Heart right ventricle (tissue), 16 donors: Measurements from ENCODE around the gene ABR. TPM values are rescaled to one million over a fixed set of nuclear protein-coding genes. Genes with fewer than 3 reads are reported as not detected.

ENCODE experiments used
- ATAC-seq, 8 donors: fragments of 200-7000 bp; cut with Tn5 transposase; one replicate each; pipeline ENCODE4 v1.9.1; 2020; ENCODE audit warnings: mild to moderate bottlenecking in 8 of 8, moderate library complexity in 8 of 8, moderate number of reproducible peaks in 1 of 8
- DNase-seq, 2 donors: peaks; one replicate each; pipeline ENCODE4 v3.0.0-alpha.2; 2020
- H3K27ac ChIP-seq, 10 donors: fragments of 200-600 bp; sonication (generic) in 2 of 10; one replicate each; pipeline versions ENCODE4 v1.5.0 to v1.8.0; 2020 to 2022; ENCODE audit warnings: mild to moderate bottlenecking in 3 of 10
- H3K27me3 ChIP-seq, 7 donors: fragments of 200-600 bp; one replicate each; pipeline ENCODE4 v1.8.0; 2021 to 2022; ENCODE audit warnings: mild to moderate bottlenecking in 2 of 7
- H3K36me3 ChIP-seq, 9 donors: fragments of 200-600 bp; sonication (generic) in 1 of 9; one replicate each; pipeline versions ENCODE4 v1.5.0 to v1.8.0; 2020 to 2022; ENCODE audit warnings: mild to moderate bottlenecking in 2 of 9
- H3K4me1 ChIP-seq, 9 donors: fragments of 200-600 bp; sonication (generic) in 1 of 9; one replicate each; pipeline versions ENCODE4 v1.5.0 to v1.8.0; 2020 to 2022; ENCODE audit warnings: mild to moderate bottlenecking in 4 of 9
- H3K4me3 ChIP-seq, 10 donors: fragments of 200-600 bp; sonication (generic) in 2 of 10; one replicate each; pipeline versions ENCODE4 v1.5.0 to v1.8.0; 2020 to 2022; ENCODE audit warnings: mild to moderate bottlenecking in 7 of 10, moderate library complexity in 2 of 10
- H3K9me3 ChIP-seq, 11 donors: fragments of 200-600 bp in 10 of 11; sonication (generic) in 2 of 11; one replicate each; pipeline versions ENCODE4 v1.5.0 to v1.8.0; 2013 to 2022; ENCODE audit warnings: mild to moderate bottlenecking in 2 of 11, control low read depth in 1 of 11, moderate library complexity in 1 of 11
- WGBS, 2 donors: extraction: QIAGEN DNeasy Blood & Tissue Kit; methylation state at CpG; one replicate each; pipeline ENCODE4 v1.1.7; 2013; ENCODE audit warnings: inconsistent platforms in 1 of 2; 5-methylcytosine and 5-hydroxymethylcytosine counted together
- intact Hi-C, 10 donors: fragments of 100-400 bp; cut with DNase I; formaldehyde crosslinking; loops; one replicate each; pipeline versions ENCODE4 v1.11.1 to v1.14.2; 2022
- polyA plus RNA-seq, 2 donors: library from polyadenylated mRNA; stranded (reverse); fragments of 200-250 nt; gene quantifications; one replicate each; pipeline ENCODE4 v1.2.3, GENCODE V29; 2013
- total RNA-seq, 10 donors: library from RNA; stranded (reverse); fragmentation: NEBNext Ultra II Directional in 3 of 10; extraction: Animal tissue kit (Norgen Biotek cat#: 25700) in 3 of 10; gene quantifications; one replicate each; pipeline versions ENCODE4 v1.2.1 to v1.2.4, GENCODE V29; 2021 to 2023
- TF ChIP-seq, protein P1 (sequence below), 9 donors: fragments of 200-600 bp; sonication (generic) in 2 of 9; IDR thresholded peaks; one replicate each; pipeline versions ENCODE4 v1.5.0 to v1.8.0; 2021 to 2022; ENCODE audit warnings: antibody characterized with exemption in 9 of 9, mild to moderate bottlenecking in 5 of 9, moderate library complexity in 1 of 9
- donor health status: Arrhythmogenic right ventricular cardiomyopathy.
- donor health status: ischemic (EF 13 %, LVEDD 7.1; RV severe dilation, severe dysfunction).
- donor health status: healthy with polysubstance abuse.
- donor health status: DM: no; HTN: yes; CAD: no.
- donor health status: DM: no; HTN: no; CAD: no.
- donor health status: ischemic (EF 25% LVEDD 6.9; RV normal size, moderate dysfunction).
- donor health status: ischemic (EF 25% LVEDD 5.7; RV mildly dilated, moderate dysfunction).
- donor health status: healthy.
- donor health status: DM: yes; HTN: yes; CAD: no.
- donor health status: Ischemic cardiomyopathy.
- donor health status: ischemic (EF 35%, LVEDD 5.7; RV mildly dilated, moderate dysfunction).
- donor health status: nonischemic (EF 11% LVEDD 7.7; RV severe dilation, severe dysfunction).
- donor health status: DM: yes; HTN: yes; CAD: no.
- donor health status: PGD.
- donor health status: ischemic (EF 29% LVEDD 5.4; RV normal size, mild dysfunction).
- donor health status: nonischemic (EF 23%, LVEDD 6.1; RV moderate dilation, normal function).

The ABR gene
- total and polyA plus RNA-seq, 12 donors = 49.1 to 173 (median 143) TPM

DNA sequence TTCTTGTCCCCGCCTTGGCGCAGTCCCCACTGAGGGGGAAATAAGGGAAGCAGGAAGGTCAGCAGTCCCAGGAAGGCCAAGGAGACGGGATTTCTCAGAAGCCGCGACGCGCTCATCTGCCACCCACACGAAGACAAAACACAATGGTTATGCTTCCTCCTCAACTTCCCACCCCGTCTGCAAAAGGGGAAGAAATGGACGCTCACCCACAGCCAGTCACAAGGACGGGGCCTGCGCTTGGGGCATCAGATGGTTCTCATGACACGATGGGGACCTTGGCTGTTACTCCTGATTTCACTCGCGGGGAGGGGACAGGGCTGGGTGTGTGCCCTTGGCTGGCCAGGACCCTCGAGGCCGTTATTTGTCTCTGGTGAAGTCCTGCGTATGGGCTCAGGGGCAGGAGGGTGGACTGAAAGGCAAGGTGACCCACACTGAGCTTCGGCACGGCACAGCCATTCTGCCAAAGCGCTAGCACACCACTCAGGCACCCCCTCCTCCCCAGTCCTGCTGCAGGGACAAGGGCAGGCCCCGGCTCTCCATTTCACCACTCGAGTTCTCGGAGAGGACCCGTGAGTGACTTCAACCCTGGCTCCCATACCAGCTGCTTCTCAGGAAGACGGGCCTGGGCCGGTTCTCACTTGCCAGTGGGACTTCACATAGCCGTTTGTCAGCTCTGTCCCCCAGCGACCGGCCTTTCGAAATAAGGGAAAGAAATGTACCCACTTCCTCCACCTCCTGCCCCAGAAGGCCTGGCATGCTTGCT is 84.5 kb downstream of the ABR start:
- WGBS, 2 donors = 56 to 65% methylated on average over 31 of the region's 31 CpGs
- peak; percentile 47 to 58 for DNase-seq
- peak; percentile 51 to 75 (median 68) for ATAC-seq

GRCh38 chr17:1094591-1094990 is 85.2 kb downstream of the ABR start:
- H3K36me3 ChIP-seq = peaks cover 0 to 95% (median 19%) of the 10 kb centered on the region in 9 donors
- peaks cover 9 to 71% (median 39%) of the 10 kb centered on the region in 9 donors for H3K4me1 ChIP-seq
- no peaks in the 10 kb centered on the region for H3K9me3 ChIP-seq
- 94 to 97% methylated on average over 6 of the region's 6 CpGs for WGBS, 2 donors
- no peaks in the 10 kb centered on the region for H3K27me3 ChIP-seq
- H3K4me3 ChIP-seq = no peak overlapping the region
- TF ChIP-seq, protein P1, sequence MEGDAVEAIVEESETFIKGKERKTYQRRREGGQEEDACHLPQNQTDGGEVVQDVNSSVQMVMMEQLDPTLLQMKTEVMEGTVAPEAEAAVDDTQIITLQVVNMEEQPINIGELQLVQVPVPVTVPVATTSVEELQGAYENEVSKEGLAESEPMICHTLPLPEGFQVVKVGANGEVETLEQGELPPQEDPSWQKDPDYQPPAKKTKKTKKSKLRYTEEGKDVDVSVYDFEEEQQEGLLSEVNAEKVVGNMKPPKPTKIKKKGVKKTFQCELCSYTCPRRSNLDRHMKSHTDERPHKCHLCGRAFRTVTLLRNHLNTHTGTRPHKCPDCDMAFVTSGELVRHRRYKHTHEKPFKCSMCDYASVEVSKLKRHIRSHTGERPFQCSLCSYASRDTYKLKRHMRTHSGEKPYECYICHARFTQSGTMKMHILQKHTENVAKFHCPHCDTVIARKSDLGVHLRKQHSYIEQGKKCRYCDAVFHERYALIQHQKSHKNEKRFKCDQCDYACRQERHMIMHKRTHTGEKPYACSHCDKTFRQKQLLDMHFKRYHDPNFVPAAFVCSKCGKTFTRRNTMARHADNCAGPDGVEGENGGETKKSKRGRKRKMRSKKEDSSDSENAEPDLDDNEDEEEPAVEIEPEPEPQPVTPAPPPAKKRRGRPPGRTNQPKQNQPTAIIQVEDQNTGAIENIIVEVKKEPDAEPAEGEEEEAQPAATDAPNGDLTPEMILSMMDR (IDR thresholded peaks at IDR 0.05) = no peak
- no peak for ATAC-seq
- intact Hi-C loops = no loop called here
- peak overlapping the region in 8 of 10 donors; percentile 71 to 94 (median 83) for H3K27ac ChIP-seq
- DNase-seq = no peak

More for the DNA sequence above, 84.5 kb downstream of the ABR start:
- intact Hi-C loops = no loop called here
- H3K4me3 ChIP-seq = no peak overlapping the region
- TF ChIP-seq, protein P1 (IDR thresholded peaks at IDR 0.05) = no peak
- peak overlapping the region; percentile 43 to 94 (median 82) for H3K27ac ChIP-seq
- H3K36me3 ChIP-seq = peaks cover 0 to 95% (median 19%) of the 10 kb centered on the region in 9 donors
- no peaks in the 10 kb centered on the region for H3K27me3 ChIP-seq
- H3K9me3 ChIP-seq = no peaks in the 10 kb centered on the region
- peaks cover 9 to 70% (median 39%) of the 10 kb centered on the region in 9 donors for H3K4me1 ChIP-seq

- 79 to 86% methylated on average over 14 of the region's 14 CpGs for WGBS, 2 donors
- ATAC-seq (no peak), DNase-seq (no peak)
- peak overlapping the region in 4 of 10 donors; percentile 19 to 31 (median 22) for H3K27ac ChIP-seq
- H3K9me3 ChIP-seq = no peaks in the 10 kb centered on the region
- H3K36me3 ChIP-seq = peaks cover 0 to 85% (median 19%) of the 10 kb centered on the region in 9 donors
- intact Hi-C loops = no loop called here
- peaks cover 11 to 74% (median 52%) of the 10 kb centered on the region in 9 donors for H3K4me1 ChIP-seq
- no peak overlapping the region for H3K4me3 ChIP-seq
- TF ChIP-seq, protein P1 (IDR thresholded peaks at IDR 0.05) = no peak
- H3K27me3 ChIP-seq = no peaks in the 10 kb centered on the region
Measured at GRCh38 chr17:1091900-1092299, 87.9 kb downstream of the ABR start.

DNA sequence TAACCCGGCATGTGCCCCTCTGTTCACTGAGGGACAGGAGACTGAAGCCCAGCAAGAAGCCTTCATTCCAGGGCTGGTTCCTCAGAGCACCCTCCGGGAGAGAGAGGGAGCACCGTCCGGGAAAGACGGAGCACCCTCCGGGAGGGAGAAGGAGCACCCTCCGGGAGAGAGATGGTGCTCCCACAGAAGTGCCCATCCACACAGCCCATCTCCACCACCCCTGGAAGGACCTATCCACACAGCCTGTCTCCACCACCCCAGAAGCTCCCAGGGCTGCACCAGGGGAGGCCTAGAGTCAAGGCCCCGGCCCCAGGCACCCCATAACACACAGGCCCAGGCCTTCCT is 88.6 kb downstream of the ABR start:
- H3K36me3 ChIP-seq = peaks cover 0 to 87% (median 19%) of the 10 kb centered on the region in 9 donors
- H3K27ac ChIP-seq = peak overlapping the region in 4 of 10 donors; percentile 31 to 78 (median 66)
- no peaks in the 10 kb centered on the region for H3K9me3 ChIP-seq
- DNase-seq (no peak), ATAC-seq (no peak)
- H3K4me1 ChIP-seq = peaks cover 10 to 73% (median 50%) of the 10 kb centered on the region in 9 donors
- H3K4me3 ChIP-seq = no peak overlapping the region
- 86 to 93% methylated on average over 4 to 8 of the region's 8 CpGs for WGBS, 2 donors
- H3K27me3 ChIP-seq = no peaks in the 10 kb centered on the region
- TF ChIP-seq, protein P1 (IDR thresholded peaks at IDR 0.05) = no peak
- intact Hi-C loops = no loop called here
